Myocyte (in vitro differentiated cells): Measurements from ENCODE around the gene SPINK8. TPM values are rescaled to one million over a fixed set of nuclear protein-coding genes. Genes with fewer than 3 reads are reported as not detected.
"Not testable (repeated sequence)": the region's sequence is repeated elsewhere in the genome, so short reads cannot be mapped to it uniquely, and the experiment has no call there.

ENCODE experiments used
- DNase-seq: peaks from one replicate; pipeline ENCODE4 v3.0.0-alpha.2; 2012; ENCODE audit warnings: low read depth
- polyA plus RNA-seq: library from polyadenylated mRNA; unstranded; fragments of >200 nt; gene quantifications from one replicate; pipeline ENCODE4 v1.2.1, GENCODE V29; 2012; ENCODE audit warnings: missing spikeins
- total RNA-seq: library from RNA; depleted of rRNA; stranded (reverse); fragments of >200 nt; gene quantifications from 2 replicates; pipeline ENCODE4 v1.2.3, GENCODE V29; 2014

The SPINK8 gene
- not detected in 2 replicates for total RNA-seq
- not detected for polyA plus RNA-seq

DNA sequence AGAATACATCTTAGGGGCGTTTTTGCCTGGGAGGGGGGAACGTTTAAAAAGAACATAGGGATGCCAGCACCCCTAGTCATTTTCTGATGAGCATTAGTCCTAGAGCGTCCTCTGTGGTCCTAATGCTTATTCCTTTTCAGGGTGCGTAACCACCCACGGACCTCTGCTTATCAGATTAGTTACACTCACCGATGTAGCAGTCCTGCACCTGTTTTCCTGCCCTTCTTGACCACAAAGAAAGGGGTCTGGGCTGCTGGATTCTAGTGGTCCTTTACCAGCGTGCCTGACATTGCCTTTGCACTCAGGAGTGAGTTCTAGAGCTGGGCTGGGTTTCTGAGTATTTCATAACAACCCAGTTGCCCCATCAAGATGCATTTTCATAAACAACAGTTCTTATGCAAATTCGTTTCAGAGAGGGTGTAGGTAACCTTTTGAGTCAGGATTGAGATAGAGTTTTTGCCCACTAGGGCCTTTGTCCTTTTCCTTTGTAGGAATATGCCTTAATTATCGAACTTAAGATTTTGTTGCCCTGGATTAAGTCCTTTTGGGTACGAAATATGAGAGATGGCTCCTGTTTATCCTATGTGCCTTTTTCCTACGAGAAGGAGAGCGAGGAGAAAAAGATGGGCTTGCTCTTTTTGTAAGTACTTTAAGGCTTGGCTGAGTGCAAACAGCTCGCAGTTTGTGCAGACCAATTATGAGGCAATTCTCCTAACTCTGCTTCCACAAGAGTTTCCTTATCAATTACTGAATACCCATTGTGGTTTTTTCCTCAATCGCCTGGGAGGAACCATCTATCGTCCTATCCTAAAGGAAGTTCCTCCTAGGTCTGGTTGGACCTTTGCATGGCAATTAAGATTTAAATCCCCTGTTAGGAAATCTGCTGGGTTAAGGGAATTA lies at the start of gene SPINK8:
SPINK8 (minus strand) TSS at position 316 of the 900 bp plus-strand sequence. CDS start 5,320 bp downstream, outside the sequence.
- DNase-seq: not testable (repeated sequence)

GRCh38 chr3:48372862-48373435 lies 39.5 kb upstream of the SPINK8 start:
- no peak for DNase-seq

DNA sequence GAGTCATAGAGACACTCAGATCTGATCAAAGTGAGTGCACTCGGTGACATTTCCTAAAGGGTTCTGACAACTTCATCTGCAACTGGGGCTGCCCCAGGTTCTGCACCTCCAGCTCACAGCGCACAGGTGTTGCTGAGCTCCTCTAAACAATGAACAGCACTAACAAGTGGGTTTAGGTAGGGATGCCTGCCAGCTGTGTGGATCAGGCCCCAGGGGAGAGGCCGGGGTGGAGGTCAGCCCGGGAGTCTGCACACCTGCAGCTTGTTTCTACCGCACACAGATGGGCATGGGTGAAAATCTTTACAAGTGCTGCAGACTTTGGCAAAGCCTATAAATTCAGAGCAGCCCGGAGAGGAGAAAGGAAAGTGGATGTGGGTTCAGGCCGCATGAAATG lies 38.9 kb upstream of the SPINK8 start:
- no peak for DNase-seq

GRCh38 chr3:48371651-48372376 lies 38.4 kb upstream of the SPINK8 start, which contains the start of gene FBXW12:
TSS of gene FBXW12 (plus strand) at chr3:48372219. CDS start at chr3:48372768, 549 bp downstream.
- DNase-seq: no peak

GRCh38 chr3:48370333-48370713 lies 36.9 kb upstream of the SPINK8 start:
- no peak for DNase-seq

GRCh38 chr3:48369693-48370332 lies 36.4 kb upstream of the SPINK8 start:
- DNase-seq: no peak

GRCh38 chr3:48367201-48367600 lies 33.7 kb upstream of the SPINK8 start:
- DNase-seq: peak; percentile 46

GRCh38 chr3:48364840-48365239 lies 31.4 kb upstream of the SPINK8 start:
- DNase-seq: no peak

- no peak for DNase-seq
Measured at GRCh38 chr3:48361928-48362327, 28.5 kb upstream of the SPINK8 start.

- DNase-seq: no peak
Measured at GRCh38 chr3:48356419-48356818, 23.0 kb upstream of the SPINK8 start.

GRCh38 chr3:48353987-48354386 lies 20.5 kb upstream of the SPINK8 start:
- no peak for DNase-seq

DNA sequence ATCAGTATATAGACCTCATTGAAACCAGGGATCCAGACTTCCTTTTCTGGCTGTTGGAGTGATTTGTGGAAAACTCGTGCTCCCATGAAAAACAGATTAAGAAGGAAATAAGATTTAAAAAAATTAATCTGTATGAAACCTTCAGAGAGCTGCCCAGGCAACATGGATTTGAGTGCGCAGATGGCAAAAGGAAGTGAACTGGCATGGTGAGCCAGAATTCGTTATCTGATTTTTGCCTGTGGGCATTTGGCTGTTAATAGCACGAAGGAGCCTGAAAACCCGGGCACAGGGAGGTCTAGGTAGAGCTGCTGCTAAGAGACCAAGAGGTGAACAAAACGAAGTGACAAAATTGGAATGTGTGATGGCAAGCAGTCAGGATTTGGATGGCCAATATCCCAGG lies 19.1 kb upstream of the SPINK8 start:
- DNase-seq: no peak

DNA sequence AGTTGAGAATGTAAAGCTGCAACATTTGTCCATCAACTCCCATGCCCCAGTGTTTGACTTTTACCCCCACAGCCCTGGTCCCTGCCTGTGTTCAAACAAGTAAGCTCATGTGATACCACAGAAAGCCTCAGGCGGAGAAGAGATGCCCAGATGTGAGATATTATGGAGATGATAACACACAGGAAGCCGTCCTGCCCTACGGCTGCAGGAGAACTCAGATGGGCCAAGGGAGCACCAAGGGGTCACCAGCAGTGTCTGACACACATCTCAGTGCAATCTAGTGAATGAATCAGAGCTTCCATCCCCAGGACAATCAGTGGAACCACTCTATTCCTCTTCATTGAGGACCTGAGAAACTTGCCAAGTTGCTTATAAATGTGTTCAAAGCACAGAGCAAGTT lies 14.0 kb upstream of the SPINK8 start:
- no peak for DNase-seq

DNA sequence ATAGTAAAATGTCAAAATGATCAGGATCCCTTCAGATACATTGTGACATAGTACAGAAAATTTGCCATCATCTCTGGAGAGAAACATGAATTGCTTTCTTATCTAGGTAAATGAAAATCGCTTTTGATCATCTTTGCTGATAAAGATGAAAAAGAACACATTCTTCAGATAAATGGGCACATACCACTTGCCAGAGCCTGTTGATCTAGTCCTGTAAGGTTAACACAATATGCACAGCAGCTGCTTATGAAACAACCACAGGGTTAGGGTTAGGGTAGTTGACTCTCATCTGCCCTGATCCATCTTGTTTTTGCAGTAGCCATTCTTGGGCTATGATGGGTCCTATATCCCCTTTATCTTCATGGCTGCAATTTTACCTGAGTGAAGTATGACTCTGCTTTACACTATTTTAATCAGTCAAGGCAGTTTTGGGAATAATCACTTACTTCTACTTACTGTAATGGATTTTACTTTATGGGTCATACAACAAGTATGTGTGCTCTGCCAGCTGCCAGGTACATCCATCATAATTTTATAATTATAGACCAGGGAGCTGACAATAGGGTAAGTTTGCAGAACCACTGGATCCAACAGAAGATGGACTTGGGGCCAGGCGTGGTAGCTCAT lies 12.6 kb upstream of the SPINK8 start:
- peak; percentile 36 for DNase-seq

- peak; percentile 75 for DNase-seq
Measured at GRCh38 chr3:48344867-48345507, 11.5 kb upstream of the SPINK8 start.

- DNase-seq: no peak
Measured at GRCh38 chr3:48343432-48343831, 10.0 kb upstream of the SPINK8 start.

- peak; percentile 71 for DNase-seq
Measured at GRCh38 chr3:48338635-48339034, 5.2 kb upstream of the SPINK8 start.

- DNase-seq: peak; percentile 24
Measured at GRCh38 chr3:48337536-48337935, 4.1 kb upstream of the SPINK8 start.

DNA sequence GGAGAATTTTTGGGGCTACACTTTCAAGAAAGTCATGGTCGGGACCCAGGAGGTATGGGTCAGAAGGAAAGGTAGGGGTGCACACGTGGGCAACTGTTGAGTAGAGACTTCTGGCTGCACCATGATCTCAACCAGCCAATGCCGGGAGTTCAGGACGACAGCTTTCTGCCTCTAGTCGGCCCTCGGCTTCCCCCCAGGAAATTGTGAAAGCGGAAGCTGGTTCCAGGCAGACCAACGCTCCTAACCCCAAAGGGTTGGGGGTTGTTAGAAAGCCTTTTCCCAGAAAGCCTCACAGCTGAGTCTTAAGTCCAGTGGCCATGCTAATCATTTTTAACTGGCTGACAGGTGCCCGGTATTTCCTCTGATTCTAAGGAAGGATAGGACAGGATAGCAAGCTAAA lies 1.8 kb upstream of the SPINK8 start:
- DNase-seq: not testable (repeated sequence)

DNA sequence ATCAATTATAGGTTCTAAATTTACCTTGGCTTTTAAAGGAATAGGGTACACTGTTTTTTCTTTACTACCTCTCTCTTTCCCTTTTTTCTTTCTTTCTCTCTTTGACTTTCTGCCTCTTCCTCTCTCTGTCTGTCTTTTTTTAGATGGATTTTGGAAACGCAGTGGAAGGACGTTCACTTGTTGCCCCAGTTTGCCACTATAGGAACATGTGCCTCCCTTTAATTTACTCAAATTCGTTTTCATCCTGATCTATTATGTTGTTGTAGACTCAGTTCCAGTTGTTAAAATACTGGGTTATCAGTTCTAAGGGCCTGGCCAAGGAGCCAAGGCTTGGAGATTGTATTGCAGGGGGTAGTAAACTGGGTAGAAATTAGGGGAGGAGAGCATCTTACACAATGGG lies 1.1 kb upstream of the SPINK8 start:
- DNase-seq: no peak
